HCT116 (cell line): ENCODE measurements around the gene SLITRK1. TPM values are rescaled to one million over a fixed set of nuclear protein-coding genes. Genes with fewer than 3 reads are reported as not detected.

Experiments used
- ATAC-seq: fragments of 200-7000 bp; cut with Tn5 transposase; 2 replicates; pipeline ENCODE4 v1.9.1; 2020; ENCODE audit warnings: mild to moderate bottlenecking, moderate library complexity
- BruUV-seq: library from RNA; stranded (reverse); fragments of 400-500 nt; replicated peaks from 2 replicates; lab custom pipeline; 2021; lab: Mats Ljungman, UMichigan
- CTCF ChIA-PET: fragments of 300-600 bp; sonication (Branson Sonifier 250); formaldehyde crosslinking; loops from one replicate; lab custom pipeline; 2021; ENCODE audit warnings: antibody characterized with exemption; lab: Charles Lee
- POLR2A ChIA-PET: fragments of 300-600, 350-600 bp; sonication (Branson Sonifier 250); formaldehyde crosslinking; loops from one replicate; lab custom pipeline; 2021; ENCODE audit warnings: antibody characterized with exemption; lab: Charles Lee
- RAD21 ChIA-PET, 2 experiments: fragments of 300-600 bp; sonication (Branson Sonifier 250); formaldehyde crosslinking; loops; one replicate each; lab custom pipeline; 2023; ENCODE audit warnings: low total read pairs in 2 of 2; ENCODE audit not compliant: uncharacterized antibody in 2 of 2, unreplicated experiment in 2 of 2, low non-redundant PET in 1 of 2; lab: Charles Lee
- DNase-seq: peaks from one replicate; pipeline ENCODE4 v3.0.0-alpha.2; 2010; ENCODE audit warnings: low read depth, low spot score
- H2AFZ ChIP-seq: fragments of 200-600 bp; shearing (Covaris generic), sonication (generic); 2 replicates; pipeline ENCODE4 v1.6.1; 2017; ENCODE audit warnings: low read depth, mixed run types, mixed read lengths, antibody characterized with exemption, low read length; ENCODE audit not compliant: poor library complexity, severe bottlenecking
- H3K27ac ChIP-seq: 2 replicates; pipeline ENCODE4 v1.5.1; 2012; ENCODE audit warnings: low read depth, low read length
- H3K27me3 ChIP-seq: fragments of 200-600 bp; sonication (generic); 2 replicates; pipeline ENCODE4 v1.6.1; 2016; ENCODE audit warnings: mixed run types, low read length, mixed read lengths; ENCODE audit not compliant: insufficient read depth
- H3K36me3 ChIP-seq, 2 experiments: fragments of 200-500 bp in 1 of 2; fragments of 200-600 bp in 1 of 2; sonication (Bioruptor generic) in 1 of 2; sonication (generic) in 1 of 2; 2 replicates each; pipeline versions ENCODE4 v1.5.1 to v1.6.1; 2014 to 2016; ENCODE audit warnings: low read length in 2 of 2, inconsistent platforms in 1 of 2, mixed read lengths in 1 of 2, mixed run types in 1 of 2; ENCODE audit not compliant: insufficient read depth in 2 of 2, control insufficient read depth in 1 of 2
- H3K4me1 ChIP-seq, 2 experiments: fragments of 200-600 bp in 1 of 2; sonication (generic) in 1 of 2; 2 replicates each; pipeline versions ENCODE4 v1.5.1 to v1.6.1; 2012 to 2017; ENCODE audit warnings: low read length in 2 of 2, inconsistent platforms in 1 of 2, mild to moderate bottlenecking in 1 of 2, mixed read lengths in 1 of 2, mixed run types in 1 of 2, moderate library complexity in 1 of 2; ENCODE audit not compliant: insufficient read depth in 2 of 2, control insufficient read depth in 1 of 2
- H3K4me2 ChIP-seq: fragments of 200-600 bp; sonication (generic); 2 replicates; pipeline ENCODE4 v1.6.1; 2017; ENCODE audit warnings: mixed run types, low read length, mixed read lengths
- H3K4me3 ChIP-seq, 2 experiments: fragments of 200-600 bp in 1 of 2; sonication (generic) in 1 of 2; replicated peaks in 1 of 2; 2 replicates each; pipeline ENCODE4 v1.5.1; 2011 to 2016; ENCODE audit warnings: low read length in 2 of 2, control low read depth in 1 of 2, low read depth in 1 of 2, mild to moderate bottlenecking in 1 of 2, mixed read lengths in 1 of 2, mixed run types in 1 of 2
- H3K79me2 ChIP-seq: fragments of 200-600 bp; sonication (generic); 2 replicates; pipeline ENCODE4 v1.6.1; 2017; ENCODE audit warnings: mild to moderate bottlenecking, mixed run types, low read length, moderate library complexity, mixed read lengths; ENCODE audit not compliant: insufficient read depth
- H3K9ac ChIP-seq: fragments of 200-600 bp; sonication (generic); 2 replicates; pipeline ENCODE4 v1.6.1; 2016; ENCODE audit warnings: low read length, mixed read lengths
- H3K9me2 ChIP-seq: fragments of 200-600 bp; sonication (generic), shearing (Covaris generic); 2 replicates; pipeline ENCODE4 v1.6.1; 2017; ENCODE audit warnings: mixed run types, mild to moderate bottlenecking, moderate library complexity; ENCODE audit not compliant: insufficient read depth
- H3K9me3 ChIP-seq, 2 experiments: fragments of 200-500 bp in 1 of 2; fragments of 200-600 bp in 1 of 2; sonication (Bioruptor generic) in 1 of 2; sonication (generic) in 1 of 2; 2 replicates each; pipeline ENCODE4 v1.6.1; 2014 to 2017; ENCODE audit warnings: low read length in 2 of 2, mixed read lengths in 2 of 2, inconsistent platforms in 1 of 2, low read depth in 1 of 2, mild to moderate bottlenecking in 1 of 2, mixed run types in 1 of 2, moderate library complexity in 1 of 2; ENCODE audit not compliant: control insufficient read depth in 1 of 2, insufficient read depth in 1 of 2
- H4K20me1 ChIP-seq: fragments of 200-600 bp; sonication (generic), shearing (Covaris generic); 2 replicates; pipeline ENCODE4 v1.6.1; 2017; ENCODE audit warnings: mixed run types, mild to moderate bottlenecking, moderate library complexity; ENCODE audit not compliant: insufficient read depth
- CBX3 ChIP-seq: IDR thresholded peaks from 2 replicates; pipeline ENCODE4 v1.6.1; 2012; ENCODE audit warnings: low read depth
- EZH2 ChIP-seq: fragments of 200-600 bp; sonication (generic); IDR thresholded peaks from 2 replicates; pipeline ENCODE4 v1.6.1; 2017; ENCODE audit warnings: antibody characterized with exemption, mixed run types
- JUND ChIP-seq: IDR thresholded peaks from 2 replicates; pipeline ENCODE4 v1.6.1; 2012
- POLR2A ChIP-seq: IDR thresholded peaks from 2 replicates; pipeline ENCODE4 v1.7.0; 2011; ENCODE audit warnings: borderline replicate concordance; ENCODE audit not compliant: insufficient read depth, insufficient read length; ENCODE audit errors: extremely low read depth
- POLR2AphosphoS5 ChIP-seq: IDR thresholded peaks from 2 replicates; pipeline ENCODE4 v1.6.1; 2011; ENCODE audit warnings: mild to moderate bottlenecking, low read depth, low read length, moderate library complexity
- RAD21 ChIP-seq: IDR thresholded peaks from 2 replicates; pipeline ENCODE4 v1.6.1; 2012; ENCODE audit warnings: low read depth, mild to moderate bottlenecking
- SP1 ChIP-seq: IDR thresholded peaks from 2 replicates; pipeline ENCODE4 v1.6.1; 2012; ENCODE audit warnings: low read depth
- SRF ChIP-seq: IDR thresholded peaks from 2 replicates; pipeline ENCODE4 v1.6.1; 2012; ENCODE audit warnings: low read depth
- YY1 ChIP-seq: IDR thresholded peaks from 2 replicates; pipeline ENCODE4 v1.6.1; 2011; ENCODE audit warnings: low read length, low read depth, moderate library complexity, mild to moderate bottlenecking; ENCODE audit not compliant: insufficient replicate concordance; ENCODE audit errors: extremely low read depth
- ZFX ChIP-seq: fragments of 450-650 bp; IDR thresholded peaks from 2 replicates; pipeline ENCODE4 v1.6.1; 2017
- ZNF274 ChIP-seq: fragments of 200-500 bp; sonication (Bioruptor generic); IDR thresholded peaks from 2 replicates; pipeline ENCODE4 v1.6.1; 2014; ENCODE audit warnings: mild to moderate bottlenecking, low read depth, low read length, inconsistent platforms
- intact Hi-C: fragments of 100-400 bp; cut with micrococcal nuclease; formaldehyde crosslinking; loops from 2 replicates; pipeline ENCODE4 v1.10.0; 2022
- total RNA-seq: library from RNA; stranded (reverse); gene quantifications from one replicate; pipeline ENCODE4 v1.2.1, GENCODE V29; 2021; ENCODE audit not compliant: unreplicated experiment
- TF ChIP-seq, protein P1 (sequence below): IDR thresholded peaks from 2 replicates; pipeline ENCODE4 v1.6.1; 2012
- TF ChIP-seq, protein P2 (sequence below): IDR thresholded peaks from 2 replicates; pipeline ENCODE4 v1.6.1; 2011; ENCODE audit warnings: mild to moderate bottlenecking, low read length, moderate library complexity; ENCODE audit not compliant: insufficient replicate concordance; ENCODE audit errors: extremely low read depth

SLITRK1 gene
- total RNA-seq, 1 experiment from 2014 or later, result not detected

DNA sequence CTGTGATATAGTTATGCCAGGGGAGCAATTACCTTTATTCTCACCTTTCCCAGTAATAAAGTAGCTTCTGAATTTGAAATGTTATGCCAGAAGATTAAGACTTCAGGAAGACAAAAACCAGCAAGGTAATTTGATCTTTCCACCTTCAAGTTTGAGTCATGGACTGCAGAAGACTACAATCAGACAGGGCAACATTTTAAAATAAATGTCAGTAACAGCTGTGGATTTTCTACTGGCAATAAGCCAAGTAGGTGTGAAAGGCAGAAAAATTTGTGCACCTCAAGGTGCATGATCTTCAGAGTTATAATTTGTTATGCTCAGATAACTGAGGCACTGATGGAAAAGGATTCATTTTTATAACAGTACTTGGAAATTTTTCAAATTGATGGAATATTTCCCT is 54.9 kb downstream of the SLITRK1 start:
- Histone ChIP-seq H3K27me3 (no peaks in the 10 kb centered on the region), H3K4me3 (no peak overlapping the region), H3K36me3 (no peaks in the 10 kb centered on the region), H3K79me2 (no peaks in the 10 kb centered on the region), H3K9ac (no peak overlapping the region), H3K9me3 (peaks cover 0 to 2% of the 10 kb centered on the region in 2 experiments; a peak in 2 of 4 replicates), H3K4me1 (no peaks in the 10 kb centered on the region), H3K4me2 (no peak overlapping the region), H2AFZ (no peak overlapping the region), H3K9me2 (no peaks in the 10 kb centered on the region), H4K20me1 (no peaks in the 10 kb centered on the region; the same call in 1 of the 2 replicates), H3K27ac (no peak overlapping the region)
- intact Hi-C loops, result no loop called here
- ChIA-PET POLR2A (no interaction called here), RAD21 (no interaction called here), CTCF (no interaction called here)
- no TSS peak for BruUV-seq
- DNase-seq (no peak), ATAC-seq (no peak)
- TF ChIP-seq POLR2AphosphoS5 (no peak), JUND (no peak), ZNF274 (no peak), YY1 (no peak), CBX3 (no peak), RAD21 (no peak), ZFX (no peak), SP1 (no peak), SRF (no peak), POLR2A (no peak), EZH2 (no peak)
- TF ChIP-seq, protein P1, sequence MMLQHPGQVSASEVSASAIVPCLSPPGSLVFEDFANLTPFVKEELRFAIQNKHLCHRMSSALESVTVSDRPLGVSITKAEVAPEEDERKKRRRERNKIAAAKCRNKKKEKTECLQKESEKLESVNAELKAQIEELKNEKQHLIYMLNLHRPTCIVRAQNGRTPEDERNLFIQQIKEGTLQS, result no peak
- TF ChIP-seq, protein P2, sequence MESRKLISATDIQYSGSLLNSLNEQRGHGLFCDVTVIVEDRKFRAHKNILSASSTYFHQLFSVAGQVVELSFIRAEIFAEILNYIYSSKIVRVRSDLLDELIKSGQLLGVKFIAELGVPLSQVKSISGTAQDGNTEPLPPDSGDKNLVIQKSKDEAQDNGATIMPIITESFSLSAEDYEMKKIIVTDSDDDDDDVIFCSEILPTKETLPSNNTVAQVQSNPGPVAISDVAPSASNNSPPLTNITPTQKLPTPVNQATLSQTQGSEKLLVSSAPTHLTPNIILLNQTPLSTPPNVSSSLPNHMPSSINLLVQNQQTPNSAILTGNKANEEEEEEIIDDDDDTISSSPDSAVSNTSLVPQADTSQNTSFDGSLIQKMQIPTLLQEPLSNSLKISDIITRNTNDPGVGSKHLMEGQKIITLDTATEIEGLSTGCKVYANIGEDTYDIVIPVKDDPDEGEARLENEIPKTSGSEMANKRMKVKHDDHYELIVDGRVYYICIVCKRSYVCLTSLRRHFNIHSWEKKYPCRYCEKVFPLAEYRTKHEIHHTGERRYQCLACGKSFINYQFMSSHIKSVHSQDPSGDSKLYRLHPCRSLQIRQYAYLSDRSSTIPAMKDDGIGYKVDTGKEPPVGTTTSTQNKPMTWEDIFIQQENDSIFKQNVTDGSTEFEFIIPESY, result no peak
- TF ChIP-seq, all 23 proteins: peak for 0
